Hematopoietic multipotent progenitor cell treated with erythropoietin and hydrocortisone succinate and interleukin-3 and kit ligand, for 4 days (in vitro differentiated cells): ENCODE measurements around the gene ATXN1.

Experiments
- DNase-seq: peaks from one replicate; pipeline ENCODE4 v3.0.0-alpha.2; 2015

The ATXN1 gene

DNA sequence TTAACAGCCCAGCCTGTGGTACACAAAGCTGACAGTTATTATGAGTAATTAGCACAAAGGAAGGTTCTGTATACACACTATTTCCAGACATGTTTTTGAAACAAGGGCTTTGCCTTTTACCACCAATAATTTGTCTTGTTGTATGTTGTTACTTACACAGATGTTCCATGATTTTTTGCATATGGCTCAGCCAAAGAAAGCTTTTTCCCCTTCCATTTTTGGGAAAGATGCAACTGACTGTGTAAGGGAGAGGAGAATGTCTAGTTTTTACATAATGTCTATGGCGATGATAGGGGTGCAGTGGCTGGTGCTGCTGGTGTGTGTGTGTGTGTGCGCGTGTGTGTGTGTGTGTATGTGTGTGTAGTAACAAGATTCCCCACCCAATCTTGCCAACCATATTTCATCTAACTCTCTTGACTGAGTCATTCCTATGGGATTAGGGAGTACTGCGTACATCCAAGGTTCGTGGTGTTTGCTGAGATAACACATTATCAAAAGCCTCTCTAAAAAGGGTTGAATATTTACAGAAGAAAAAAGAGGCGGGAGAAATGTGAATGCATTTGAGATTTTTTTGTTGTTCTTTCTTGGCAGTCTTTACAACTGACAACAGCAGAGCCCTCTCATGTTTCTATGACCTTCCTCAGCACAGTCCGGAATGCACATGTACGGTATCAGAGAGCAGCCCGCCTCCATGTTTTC, 330.7 kb downstream of the ATXN1 start:
- DNase-seq: no peak

DNA sequence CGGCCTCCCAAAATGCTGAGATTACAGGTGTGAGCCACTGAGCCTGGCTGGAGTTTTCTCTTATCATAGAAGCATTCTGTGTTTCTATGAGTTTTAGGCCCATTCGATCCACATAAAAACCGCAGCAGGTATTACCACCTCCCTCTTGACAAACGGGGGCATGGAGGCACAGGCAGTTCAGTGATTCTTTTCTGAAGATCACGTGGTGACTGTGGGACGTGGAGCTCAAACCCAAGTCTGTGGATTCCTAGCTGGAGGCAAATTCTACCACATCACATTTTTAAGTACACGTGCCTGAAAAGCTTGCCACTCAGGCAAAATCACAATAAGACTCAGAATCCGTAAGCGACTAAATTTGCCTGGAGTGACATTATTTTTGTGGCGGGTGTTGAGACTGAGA, 331.6 kb downstream of the ATXN1 start:
- DNase-seq: no peak

DNA sequence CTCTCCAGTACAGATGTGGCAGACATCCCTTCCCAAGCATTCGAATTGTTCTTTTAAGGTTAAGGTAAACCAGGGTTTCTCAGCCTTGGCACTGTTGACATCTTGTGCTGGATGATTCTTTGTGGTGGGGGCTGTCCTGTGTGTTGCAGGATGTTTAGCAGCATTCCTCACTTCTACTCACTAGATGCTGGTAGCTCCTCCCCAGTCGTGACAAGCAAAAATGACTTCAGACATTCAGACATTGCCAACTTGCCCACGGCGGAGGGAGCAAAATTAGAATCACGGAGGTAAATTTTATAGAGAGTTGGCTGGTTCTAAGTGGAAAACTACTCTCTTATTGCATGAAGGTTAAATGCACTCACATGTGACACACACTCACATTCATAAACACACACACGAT, 334.1 kb downstream of the ATXN1 start:
- no peak for DNase-seq

DNA sequence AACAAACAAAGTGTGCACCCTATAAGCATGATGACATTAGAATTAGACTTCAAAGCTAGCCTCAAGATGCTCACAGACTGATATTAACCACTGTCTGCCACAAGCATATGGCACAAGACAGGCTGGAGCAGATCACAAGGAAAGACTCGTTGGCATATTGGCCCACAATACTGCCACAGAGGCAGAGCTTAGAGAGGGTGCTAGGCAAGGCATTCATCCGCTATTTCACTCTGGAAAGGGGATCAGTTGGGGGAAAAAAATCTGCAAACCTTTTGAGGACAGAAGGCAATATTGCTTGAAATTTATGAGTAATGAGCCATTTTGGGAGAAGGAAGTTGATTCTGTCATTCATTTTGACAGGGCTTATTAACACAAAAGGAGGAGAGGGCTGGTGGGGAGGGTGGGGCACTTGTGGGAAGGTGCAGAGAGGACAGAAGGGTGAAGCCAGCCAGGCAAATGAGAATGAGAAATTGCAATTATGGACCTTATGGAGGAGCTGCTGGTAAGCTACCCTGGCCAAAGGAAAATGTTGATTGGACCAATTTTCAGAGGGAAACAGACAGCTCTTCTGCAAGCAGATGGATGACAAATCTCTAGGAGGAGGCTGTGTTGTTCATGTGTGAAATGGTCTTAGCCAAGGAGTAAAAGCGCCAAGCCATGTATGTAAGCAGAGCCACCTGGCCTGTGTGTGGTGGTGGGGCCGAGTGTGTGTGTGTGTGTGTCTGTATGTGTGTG, 335.2 kb downstream of the ATXN1 start:
- no peak for DNase-seq

DNA sequence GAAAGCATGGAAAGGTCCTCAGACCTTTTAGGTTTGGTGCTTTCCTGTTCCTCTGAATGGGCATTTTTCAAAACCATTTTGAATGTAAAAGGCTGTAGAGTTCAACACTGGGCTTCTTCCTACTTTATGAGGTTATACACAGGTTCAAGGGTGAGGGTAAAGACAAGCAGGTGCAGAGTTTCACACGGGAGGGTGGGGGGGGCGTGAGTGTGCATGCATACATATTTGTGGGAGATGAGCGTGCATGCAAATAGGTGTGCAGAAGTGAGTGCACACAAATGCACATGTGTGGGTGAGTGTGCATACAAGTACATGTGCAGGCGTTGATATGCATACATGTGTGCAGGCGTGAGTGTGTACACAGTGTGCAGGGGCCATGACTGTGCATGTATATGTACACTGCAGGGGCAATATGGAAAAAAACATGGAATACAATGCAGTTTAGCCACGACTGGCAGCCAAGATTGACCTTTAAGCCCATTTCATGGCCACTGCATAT, 339.7 kb downstream of the ATXN1 start:
- no peak for DNase-seq

DNA sequence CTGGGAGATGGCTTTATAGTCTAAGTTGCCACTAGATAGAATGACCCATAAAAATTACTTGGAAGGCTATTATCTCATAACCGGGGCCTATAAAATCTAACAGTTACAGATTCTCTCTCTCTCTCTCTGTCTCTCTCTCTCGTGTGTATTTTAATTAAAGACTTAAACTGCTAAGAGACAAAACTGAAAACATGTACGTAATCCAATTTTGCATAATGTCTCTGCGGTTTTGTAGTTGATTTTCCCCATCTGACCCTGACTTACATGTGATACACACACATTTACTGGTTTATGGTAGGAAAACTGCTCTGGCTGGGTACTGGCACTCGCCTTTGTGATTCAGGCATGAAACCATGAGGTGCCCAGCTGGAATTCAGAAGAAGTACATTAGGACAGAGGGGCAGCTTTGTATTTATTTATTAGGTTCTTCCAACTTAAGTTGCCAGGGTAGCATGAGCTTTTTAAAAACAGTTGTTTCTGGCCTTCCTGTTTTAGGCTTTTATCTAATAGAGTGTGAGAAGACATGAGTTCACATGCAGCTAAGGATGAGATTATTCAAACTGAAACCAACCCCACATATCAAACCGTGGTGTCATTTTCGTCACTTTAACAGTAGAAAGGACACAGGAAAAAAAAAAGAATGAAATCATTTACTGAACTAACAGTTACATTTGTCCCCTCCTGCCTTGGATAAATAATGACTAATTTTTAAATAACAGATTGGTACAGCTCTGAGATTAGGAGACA, 340.4 kb downstream of the ATXN1 start:
- DNase-seq: peak; percentile 55

DNA sequence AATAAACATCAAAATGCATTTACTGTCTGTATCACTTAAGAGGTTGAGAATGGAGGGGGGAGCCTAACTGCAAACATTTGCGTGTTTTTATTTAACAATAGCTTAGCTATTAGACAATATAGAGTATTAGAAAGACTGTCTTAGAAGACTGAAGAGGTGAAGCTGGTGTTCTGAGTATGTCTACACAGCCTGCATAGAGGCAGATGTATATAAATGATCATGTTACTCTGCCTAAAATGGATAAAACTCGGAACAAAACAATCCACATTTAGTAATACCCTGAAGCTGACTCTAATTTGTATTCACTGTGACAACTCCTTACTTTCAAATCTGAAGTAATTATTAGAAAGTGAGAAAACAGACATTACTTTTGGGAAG, 340.9 kb downstream of the ATXN1 start:
- DNase-seq: no peak

DNA sequence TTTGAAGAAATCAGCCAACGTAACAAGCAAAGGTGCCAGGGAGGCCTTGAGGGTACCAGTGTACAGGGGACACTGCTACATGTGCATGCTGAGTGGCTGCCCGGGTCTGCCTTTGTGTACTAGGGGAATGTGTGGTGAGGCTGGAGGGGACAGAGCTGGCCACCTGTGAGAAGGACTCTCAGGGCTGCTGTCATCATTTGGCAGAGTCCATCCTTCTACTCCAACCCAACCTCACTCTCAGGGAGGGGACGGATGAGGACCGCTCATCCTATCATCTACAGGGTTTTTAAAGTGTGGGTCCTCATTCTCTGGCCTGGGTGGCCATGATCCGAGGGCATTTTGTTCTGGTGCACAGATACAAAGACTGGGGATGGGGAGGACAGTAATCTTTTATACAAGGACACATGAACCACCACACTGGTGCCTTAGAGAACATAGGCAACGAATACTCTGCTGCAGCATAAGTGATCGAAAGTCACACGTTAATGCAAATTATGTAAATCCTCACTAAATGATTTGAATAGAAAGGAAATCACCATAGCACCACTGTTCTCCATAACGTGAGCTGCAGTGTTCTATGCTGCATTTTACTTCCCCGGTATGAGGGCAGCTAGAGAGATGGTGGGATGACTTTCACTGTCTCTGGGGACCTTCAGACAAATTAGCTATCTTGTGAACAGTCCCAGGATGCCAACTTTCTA, 341.5 kb downstream of the ATXN1 start:
- DNase-seq: no peak

DNA sequence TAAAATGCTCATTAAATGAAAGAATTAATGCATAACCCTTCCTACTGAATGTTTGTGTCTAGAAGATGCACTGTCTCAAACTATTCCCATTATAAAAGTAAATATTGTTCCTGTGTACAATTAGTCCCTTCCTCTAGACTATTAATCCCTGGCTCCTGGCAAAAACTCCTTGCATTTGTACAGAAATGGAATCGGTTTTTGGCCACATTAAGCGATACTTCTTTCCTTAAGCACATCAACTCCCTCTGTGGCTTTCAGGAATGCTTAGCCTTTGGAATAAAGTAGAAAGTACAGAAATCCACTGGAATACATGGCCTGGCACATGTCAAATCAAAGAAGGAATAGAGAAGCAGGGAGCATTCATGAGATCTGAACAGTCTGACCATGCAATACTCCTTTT, 343.1 kb downstream of the ATXN1 start:
- no peak for DNase-seq

DNA sequence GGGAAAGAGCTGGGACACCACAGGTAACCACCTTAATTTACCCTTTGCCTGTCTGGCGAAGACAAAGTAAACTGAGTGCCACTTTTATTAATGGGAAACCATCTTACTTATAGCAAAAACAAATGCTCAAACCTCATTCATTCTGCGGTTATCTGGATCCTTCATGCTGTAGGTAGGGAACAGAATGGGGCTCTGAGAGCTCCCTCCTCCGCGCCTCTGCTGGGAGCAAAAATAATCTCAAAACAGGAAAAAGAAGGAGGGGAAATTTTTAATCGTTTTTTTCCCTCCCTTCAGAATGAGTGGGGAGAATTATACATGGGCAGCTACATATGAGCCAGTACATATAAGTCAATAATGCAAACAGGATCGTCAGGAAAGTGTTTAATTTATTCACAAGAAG, 345.6 kb downstream of the ATXN1 start:
- DNase-seq: no peak

DNA sequence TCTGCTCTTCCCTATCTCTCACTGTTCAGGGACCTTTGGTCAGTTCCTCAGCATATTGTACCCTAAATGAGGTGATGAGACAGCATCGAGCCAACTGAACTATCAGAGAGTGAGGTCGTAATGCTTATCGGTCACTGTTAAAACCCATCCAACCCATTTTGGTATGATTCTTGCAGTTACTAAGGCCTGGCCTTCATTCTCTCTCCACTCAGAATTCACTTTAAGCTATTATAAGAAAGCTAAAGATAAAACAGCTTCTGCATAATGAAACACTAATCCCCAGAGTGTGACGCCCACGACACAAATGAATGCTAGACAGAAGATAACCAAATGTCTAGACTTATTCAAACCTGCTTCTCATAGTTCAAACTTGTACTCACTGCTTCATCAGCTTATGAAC, 347.1 kb downstream of the ATXN1 start:
- DNase-seq: no peak

DNA sequence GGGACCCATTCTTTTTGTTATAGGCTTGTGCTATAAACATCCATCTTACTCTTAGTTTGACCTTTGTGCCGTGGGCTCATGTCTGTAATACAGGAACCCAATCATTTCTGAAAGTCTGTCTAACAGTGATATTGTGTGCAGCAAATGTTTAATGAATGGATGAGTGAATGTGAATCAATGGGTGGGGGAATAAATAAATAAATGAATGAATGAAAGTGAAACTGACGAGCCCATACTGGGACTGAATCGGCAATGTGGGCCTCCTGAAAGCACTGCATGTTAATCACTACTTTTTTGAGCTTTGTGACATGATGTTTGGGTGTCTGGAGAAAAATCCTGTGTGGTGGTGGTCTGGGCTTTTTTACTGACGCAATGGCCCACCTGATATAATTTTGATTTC, 347.9 kb downstream of the ATXN1 start:
- no peak for DNase-seq

DNA sequence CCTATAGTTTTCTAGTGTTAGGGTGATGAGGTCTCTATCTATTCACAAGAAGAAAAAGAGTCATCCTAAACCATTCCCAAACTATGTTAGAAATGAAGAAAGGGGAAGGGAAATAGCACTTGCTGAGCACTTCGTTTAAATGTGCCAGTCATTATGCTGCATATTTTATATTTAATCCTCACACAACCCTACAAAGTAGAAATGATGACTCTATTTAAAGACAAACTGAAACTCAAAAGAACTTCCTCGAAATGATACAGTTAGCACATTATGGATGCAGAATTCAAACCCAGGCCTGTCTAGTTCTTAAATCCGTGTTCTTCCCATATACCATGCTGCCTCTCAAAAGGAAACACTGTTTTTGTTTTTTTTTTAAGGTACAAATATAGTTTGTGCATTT, 348.3 kb downstream of the ATXN1 start:
- DNase-seq: no peak

DNA sequence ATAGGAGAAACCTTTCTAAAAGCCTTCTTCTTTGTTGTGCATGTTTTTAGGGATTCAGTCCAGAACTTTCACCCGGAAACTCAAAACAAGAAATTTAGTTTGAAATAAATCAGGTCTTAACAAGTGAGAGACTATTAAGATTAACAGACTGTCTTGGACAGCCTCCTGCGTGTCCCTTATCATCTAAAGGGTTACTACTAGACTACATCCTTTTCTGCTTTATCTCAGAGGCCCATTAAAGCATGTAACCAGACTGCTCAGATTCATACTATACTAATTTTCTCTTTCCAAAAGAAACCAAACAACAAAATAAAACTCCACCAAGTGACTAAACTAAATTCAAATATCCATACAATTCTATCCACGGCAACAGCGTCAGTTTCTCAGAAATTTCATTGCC, 349.1 kb downstream of the ATXN1 start:
- DNase-seq: peak; percentile 56

DNA sequence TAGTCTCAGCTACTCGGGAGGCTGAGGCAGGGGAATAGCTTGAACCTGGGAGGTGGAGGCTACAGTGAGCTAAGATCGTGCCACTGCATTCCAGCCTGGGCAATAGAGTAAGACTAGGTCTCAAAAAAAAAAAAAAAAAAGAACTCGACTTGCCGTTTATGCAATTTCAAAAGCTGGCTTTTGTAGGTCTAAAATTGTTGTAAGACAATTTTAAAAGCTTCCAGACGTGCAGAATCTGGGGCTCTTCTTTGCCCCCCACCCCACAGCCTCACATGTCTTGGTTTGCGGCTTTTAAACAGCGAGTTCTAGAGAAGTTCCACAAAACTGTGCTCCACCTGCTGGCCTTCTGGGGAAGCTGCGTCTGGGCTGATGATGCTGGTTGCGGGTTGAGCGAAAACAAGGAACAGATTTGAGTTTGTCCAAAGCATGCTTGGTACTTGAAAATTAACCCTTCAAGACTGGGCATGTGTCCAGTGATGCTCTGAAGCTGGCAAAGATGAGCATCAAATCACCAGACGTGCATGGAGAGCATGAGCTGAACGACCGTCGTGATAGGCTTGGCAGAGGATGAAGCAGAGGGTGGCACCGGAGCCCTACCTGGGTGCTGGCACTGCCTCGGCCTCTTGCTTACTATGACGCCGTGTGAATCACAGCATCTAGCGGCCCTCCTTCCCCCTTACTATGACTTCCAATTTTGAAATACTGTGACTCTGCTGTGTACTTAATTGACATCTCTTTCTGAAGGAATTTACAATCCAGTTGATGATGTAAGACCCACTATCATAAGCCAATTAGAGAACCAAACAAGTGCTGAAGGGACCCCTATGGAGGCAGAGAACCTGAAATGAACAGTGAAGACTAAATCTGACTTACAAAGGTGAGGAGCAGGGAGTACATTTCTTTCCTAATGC, 351.5 kb downstream of the ATXN1 start:
- peak; percentile 83 for DNase-seq

DNA sequence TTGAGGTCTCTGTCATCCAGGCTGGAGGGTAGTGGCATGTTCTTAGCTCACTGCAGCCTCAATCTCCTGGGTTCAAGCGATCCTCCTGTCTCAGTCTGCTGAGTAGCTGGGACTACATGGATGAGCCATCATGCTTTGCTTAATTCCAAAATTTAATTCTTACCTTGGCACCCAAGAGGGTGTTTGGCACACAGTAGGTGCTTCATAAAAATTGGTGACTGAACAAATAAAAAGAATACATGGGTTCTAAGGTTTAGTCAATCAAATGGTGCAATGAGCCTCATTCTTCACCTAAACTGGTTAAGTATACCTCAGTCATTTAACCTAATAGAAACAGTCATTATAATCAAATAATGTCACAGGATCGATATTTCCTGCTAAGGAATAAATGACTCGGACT, 352.5 kb downstream of the ATXN1 start:
- no peak for DNase-seq

DNA sequence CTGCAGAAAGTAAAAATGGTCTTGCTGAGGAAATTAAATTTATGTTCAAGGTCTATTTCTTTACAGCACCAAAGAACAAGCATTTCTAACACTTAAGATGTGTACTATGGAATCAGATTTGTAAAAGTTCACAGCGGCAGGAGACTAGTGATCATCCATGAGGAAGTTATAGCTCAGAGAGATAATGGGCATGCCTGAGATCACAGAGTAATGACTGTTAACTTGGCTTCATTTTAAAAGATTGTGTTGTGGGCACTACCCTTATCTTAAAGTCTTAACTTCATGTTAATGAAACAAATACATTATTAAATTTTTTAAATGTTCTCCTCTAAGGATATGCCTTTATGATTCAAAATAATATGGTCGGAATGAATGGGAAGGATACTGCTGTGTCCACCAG, 354.3 kb downstream of the ATXN1 start:
- peak; percentile 8 for DNase-seq

DNA sequence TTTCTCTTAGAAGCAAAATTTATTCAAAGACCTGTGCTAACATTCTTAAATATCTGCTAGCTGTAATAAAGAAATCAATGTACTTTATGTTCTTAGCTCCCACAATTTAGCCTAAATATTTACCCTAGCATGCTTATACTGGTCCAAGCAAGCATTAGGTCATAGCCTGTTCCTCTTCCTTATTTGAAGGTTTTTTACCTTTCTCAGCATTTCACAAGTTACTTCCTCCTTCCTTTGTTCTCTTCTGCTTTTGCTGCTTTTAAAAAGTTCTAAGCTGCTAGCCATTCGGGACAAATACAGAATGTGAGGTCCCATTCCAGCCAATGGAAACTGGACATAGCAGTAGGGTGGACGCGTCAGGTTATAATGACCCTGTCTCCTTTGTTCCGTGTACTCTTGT, 354.7 kb downstream of the ATXN1 start:
- peak; percentile 57 for DNase-seq

DNA sequence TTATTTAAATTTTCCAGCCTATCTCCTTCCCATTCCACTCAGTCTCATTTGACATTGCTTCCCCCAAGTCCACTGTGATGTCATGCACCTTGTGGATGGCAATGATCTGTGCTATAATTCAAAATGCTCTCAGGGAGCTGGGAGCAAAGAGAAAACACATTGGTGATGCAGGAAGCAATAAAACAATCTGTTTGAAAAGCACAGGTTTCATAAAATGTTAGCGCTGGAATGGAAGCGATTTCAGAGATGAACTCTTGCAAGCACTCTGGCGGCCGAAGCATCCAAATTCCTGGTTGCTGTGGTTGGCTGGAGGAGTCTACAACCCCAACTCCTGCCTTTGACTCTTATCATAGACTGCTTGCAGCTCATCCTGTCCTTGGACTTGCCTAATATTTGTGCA, 355.9 kb downstream of the ATXN1 start:
- no peak for DNase-seq

DNA sequence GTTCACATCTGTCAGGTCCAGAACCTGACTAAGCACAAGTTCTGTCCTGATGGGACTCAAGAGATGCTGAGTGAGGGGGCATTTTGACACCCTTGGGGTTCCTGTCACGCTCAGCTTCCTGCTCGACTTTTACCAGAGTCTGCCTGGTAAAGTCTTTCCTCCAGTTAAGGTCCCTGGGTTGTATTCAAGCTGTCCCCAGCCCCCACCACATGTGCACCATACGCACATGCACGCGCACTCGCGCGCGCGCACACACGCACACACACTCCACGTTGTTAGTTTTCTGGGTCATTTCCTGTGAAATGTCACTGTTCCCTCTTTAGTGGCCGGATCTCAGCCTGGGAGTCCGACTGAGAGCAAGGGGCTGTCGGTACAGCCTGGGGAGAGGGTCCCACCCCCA, 356.8 kb downstream of the ATXN1 start:
- DNase-seq: no peak

DNA sequence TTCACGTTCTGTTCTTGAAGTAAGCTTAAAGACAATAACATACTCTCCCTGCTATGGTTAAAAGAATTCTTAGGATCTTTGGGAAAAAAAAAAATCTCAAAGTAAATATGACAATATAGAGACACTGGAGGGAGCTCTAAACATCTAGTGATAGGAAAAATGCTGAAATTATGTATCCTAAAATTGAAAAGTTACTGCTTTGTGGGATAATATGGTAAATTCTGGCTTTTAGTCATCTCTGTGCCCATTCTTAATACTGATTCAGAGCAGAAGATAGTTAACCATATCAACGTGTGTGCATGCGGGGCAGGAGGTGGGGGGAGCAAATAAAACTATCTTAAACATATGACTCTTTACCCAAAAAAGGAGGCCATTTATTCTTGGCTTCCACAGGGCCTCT, 357.4 kb downstream of the ATXN1 start:
- DNase-seq: peak; percentile 13

DNA sequence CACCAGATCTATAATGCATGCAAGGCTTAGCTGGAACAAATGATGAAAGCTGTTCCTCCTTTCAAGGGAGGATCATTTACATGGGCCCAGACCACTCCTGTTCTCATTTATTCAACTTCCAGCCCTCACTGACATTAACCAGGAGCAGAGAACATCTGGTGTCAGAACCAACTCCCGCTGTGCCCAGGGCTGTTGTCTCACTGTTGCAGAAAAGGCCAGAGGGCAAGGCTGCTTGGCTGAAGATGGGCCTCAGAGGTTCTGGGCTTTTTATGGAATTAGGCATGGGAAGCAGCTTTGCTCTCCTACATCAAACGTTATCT, 358.7 kb downstream of the ATXN1 start:
- no peak for DNase-seq
